Caco-2 (cell line): Measurements from ENCODE around the gene PSMA6. TPM values are rescaled to one million over a fixed set of nuclear protein-coding genes. Genes with fewer than 3 reads are reported as not detected.

ENCODE experiments used
- BruUV-seq: library from RNA; stranded (reverse); fragments of 400-500 nt; replicated peaks from 2 replicates; lab custom pipeline; 2021; lab: Mats Ljungman, UMichigan
- CTCF ChIA-PET: fragments of 300-600 bp; sonication (Branson Sonifier 250); formaldehyde crosslinking; loops from one replicate; lab custom pipeline; 2022; ENCODE audit warnings: antibody characterized with exemption; lab: Charles Lee
- POLR2A ChIA-PET: fragments of 300-600 bp; sonication (Branson Sonifier 250); formaldehyde crosslinking; loops from one replicate; lab custom pipeline; 2022; ENCODE audit warnings: antibody characterized with exemption; lab: Charles Lee
- DNase-seq, 2 experiments: peaks; one replicate each; pipeline versions ENCODE4 v3.0.0 to v3.0.0-alpha.2; 2020 to 2022
- H3K27me3 ChIP-seq: replicated peaks from 2 replicates; pipeline ENCODE4 v1.6.0; 2011; ENCODE audit warnings: low read length; ENCODE audit not compliant: control insufficient read depth, insufficient read depth
- H3K36me3 ChIP-seq: 2 replicates; pipeline ENCODE4 v1.5.1; 2011; ENCODE audit warnings: low read length; ENCODE audit not compliant: control insufficient read depth, insufficient read depth
- H3K4me1 ChIP-seq: fragments of 250-450 bp; sonication (Bioruptor Pico); 2 replicates; pipeline ENCODE4 v1.5.1; 2020; ENCODE audit warnings: mild to moderate bottlenecking
- H3K4me3 ChIP-seq: 2 replicates; pipeline ENCODE4 v1.5.1; 2011; ENCODE audit warnings: low read depth, mild to moderate bottlenecking, control low read depth, low read length
- H3K9me3 ChIP-seq: fragments of 250-450 bp; sonication (Bioruptor Pico); 2 replicates; pipeline ENCODE4 v1.5.1; 2020; ENCODE audit warnings: mild to moderate bottlenecking, moderate library complexity
- H3K27ac Mint-ChIP-seq: one replicate; pipeline ENCODE4 v1.8.0; 2022; ENCODE audit warnings: mixed read lengths; ENCODE audit not compliant: unreplicated experiment
- H3K27me3 Mint-ChIP-seq: one replicate; pipeline ENCODE4 v1.8.0; 2022; ENCODE audit warnings: mixed read lengths; ENCODE audit not compliant: insufficient read depth, unreplicated experiment
- H3K36me3 Mint-ChIP-seq: one replicate; pipeline ENCODE4 v1.8.0; 2022; ENCODE audit warnings: mild to moderate bottlenecking, mixed read lengths; ENCODE audit not compliant: insufficient read depth, unreplicated experiment
- H3K4me1 Mint-ChIP-seq: one replicate; pipeline ENCODE4 v1.8.0; 2022; ENCODE audit warnings: low read depth, mixed read lengths; ENCODE audit not compliant: unreplicated experiment
- H3K4me3 Mint-ChIP-seq: one replicate; pipeline ENCODE4 v1.8.0; 2022; ENCODE audit warnings: mild to moderate bottlenecking, moderate library complexity, mixed read lengths; ENCODE audit not compliant: unreplicated experiment
- H3K9me3 Mint-ChIP-seq: one replicate; pipeline ENCODE4 v1.8.0; 2022; ENCODE audit warnings: mixed read lengths; ENCODE audit not compliant: unreplicated experiment
- CTCF ChIP-seq, 2 experiments: fragments of 200-600 bp in 1 of 2; IDR thresholded peaks; 1 replicate in 1 of 2; 2 replicates in 1 of 2; pipeline versions ENCODE4 v1.5.1 to v1.8.0; 2011 to 2022; ENCODE audit warnings: antibody characterized with exemption in 1 of 2, control low read depth in 1 of 2, inconsistent platforms in 1 of 2, low read depth in 1 of 2, low read length in 1 of 2, mild to moderate bottlenecking in 1 of 2, moderate library complexity in 1 of 2; ENCODE audit not compliant: insufficient read depth in 1 of 2, severe bottlenecking in 1 of 2, unreplicated experiment in 1 of 2
- intact Hi-C: fragments of 100-400 bp; cut with micrococcal nuclease; formaldehyde crosslinking; loops from one replicate; pipeline ENCODE4 v1.10.0; 2022; ENCODE audit not compliant: unreplicated experiment
- total RNA-seq: library from RNA; stranded (reverse); gene quantifications from 2 replicates; pipeline ENCODE4 v1.2.3, GENCODE V29; 2022

Gene PSMA6
- total RNA-seq, 1 experiment from 2014 or later: 247 TPM

- Histone ChIP-seq H3K36me3 (peaks cover 2% of the 10 kb centered on the region; the same call in 1 of the 2 replicates), H3K27me3 (no peaks in the 10 kb centered on the region), H3K9me3 (no peaks in the 10 kb centered on the region), H3K4me3 (no peak overlapping the region), H3K4me1 (0 out of 2 replicates have a peak, but pooled peaks cover 5% of the 10 kb centered on the region)
- Mint-ChIP-seq H3K27ac (no peak overlapping the region), H3K27me3 (no peaks in the 10 kb centered on the region), H3K4me1 (peaks cover 3% of the 10 kb centered on the region), H3K36me3 (peaks cover 57% of the 10 kb centered on the region), H3K4me3 (no peak overlapping the region), H3K9me3 (peaks cover 16% of the 10 kb centered on the region)
- no TSS peak for BruUV-seq
- CTCF ChIA-PET: no interaction called here
- no peak for DNase-seq
- intact Hi-C loops: no loop called here
- POLR2A ChIA-PET: no interaction called here
- TF ChIP-seq CTCF (IDR thresholded peaks at IDR 0.05; ENCODE audit: insufficient read depth in 1 of 2, low read depth in 1 of 2, low read length in 1 of 2, severe bottlenecking in 1 of 2, unreplicated experiment in 1 of 2): no peak
Observed at GRCh38 chr14:35305633-35306032, 13.5 kb downstream of the PSMA6 start.

- H3K36me3 Mint-ChIP-seq: peaks cover 62% of the 10 kb centered on the region
- intact Hi-C loops: no loop called here
- no peak overlapping the region for H3K27ac Mint-ChIP-seq
- Histone ChIP-seq H3K27me3 (no peaks in the 10 kb centered on the region), H3K9me3 (no peaks in the 10 kb centered on the region), H3K4me3 (no peak overlapping the region), H3K36me3 (peaks cover 2% of the 10 kb centered on the region; the same call in 1 of the 2 replicates), H3K4me1 (0 out of 2 replicates have a peak, but pooled peaks cover 5% of the 10 kb centered on the region)
- no peak for DNase-seq
- peaks cover 16% of the 10 kb centered on the region for H3K9me3 Mint-ChIP-seq
- H3K4me1 Mint-ChIP-seq: no peaks in the 10 kb centered on the region
- ChIA-PET POLR2A (interaction anchor here (1.5 kb wide), 1 partner anchor 14 kb away, joined by 3 read pairs; the partner anchor contains the start of gene PSMA6), CTCF (no interaction called here)
- no peak for TF ChIP-seq CTCF (IDR thresholded peaks at IDR 0.05; ENCODE audit: insufficient read depth in 1 of 2, low read depth in 1 of 2, low read length in 1 of 2, severe bottlenecking in 1 of 2, unreplicated experiment in 1 of 2)
- H3K4me3 Mint-ChIP-seq: no peak overlapping the region
- no peaks in the 10 kb centered on the region for H3K27me3 Mint-ChIP-seq
- no TSS peak for BruUV-seq
Observed at GRCh38 chr14:35306114-35306513, 13.9 kb downstream of the PSMA6 start.

- Mint-ChIP-seq H3K27ac (no peak overlapping the region), H3K36me3 (peaks cover 37% of the 10 kb centered on the region), H3K9me3 (no peaks in the 10 kb centered on the region), H3K4me1 (no peaks in the 10 kb centered on the region), H3K4me3 (no peak overlapping the region), H3K27me3 (no peaks in the 10 kb centered on the region)
- Histone ChIP-seq H3K9me3 (no peaks in the 10 kb centered on the region), H3K4me1 (no peaks in the 10 kb centered on the region), H3K27me3 (no peaks in the 10 kb centered on the region), H3K36me3 (no peaks in the 10 kb centered on the region), H3K4me3 (no peak overlapping the region)
- intact Hi-C loops: no loop called here
- no TSS peak for BruUV-seq
- ChIA-PET CTCF (no interaction called here), POLR2A (no interaction called here)
- DNase-seq: no peak
- no peak for TF ChIP-seq CTCF (IDR thresholded peaks at IDR 0.05; ENCODE audit: insufficient read depth in 1 of 2, low read depth in 1 of 2, low read length in 1 of 2, severe bottlenecking in 1 of 2, unreplicated experiment in 1 of 2)
Observed at GRCh38 chr14:35317820-35318219, 25.6 kb downstream of the PSMA6 start.
